Vagina (tissue), 2 donors: ENCODE data around the gene GMPPA.

Source experiments
- CTCF ChIP-seq, 3 experiments: fragments of 450-650 bp in 2 of 3; fragments of 200-600 bp in 1 of 3; sonication (generic) in 1 of 3; IDR thresholded peaks; one replicate each; pipeline ENCODE4 v1.5.1; 2017 to 2019; ENCODE audit warnings: antibody characterized with exemption in 3 of 3, mild to moderate bottlenecking in 2 of 3, moderate library complexity in 2 of 3
- POLR2AphosphoS5 ChIP-seq, 2 donors: sonication (generic); formaldehyde crosslinking; IDR thresholded peaks; one replicate each; pipeline ENCODE4 v1.9.0; 2017; ENCODE audit warnings: antibody characterized with exemption in 2 of 2, mild to moderate bottlenecking in 2 of 2, low read depth in 1 of 2; ENCODE audit not compliant: insufficient read depth in 1 of 2

- TF ChIP-seq CTCF (IDR thresholded peaks at IDR 0.05) (no peak), POLR2AphosphoS5 (IDR thresholded peaks at IDR 0.05; ENCODE audit: insufficient read depth in 1 of 2, low read depth in 1 of 2) (no peak)
These were observed 11.9 kb downstream of the GMPPA start for GRCh38 chr2:219510512-219511135.
